Fibroblast of mammary gland (primary cell): ENCODE results near the gene PISD.

Experiments
- DNase-seq: peaks from one replicate; pipeline ENCODE4 v3.0.0-alpha.2; 2010; ENCODE audit warnings: low read depth
- H3K4me3 ChIP-seq: 2 replicates; pipeline ENCODE4 v1.5.1; 2011; ENCODE audit warnings: low read depth, mild to moderate bottlenecking, low read length, moderate library complexity; ENCODE audit not compliant: control insufficient read depth
- TF ChIP-seq, protein P1 (sequence below): conservative IDR thresholded peaks from 2 replicates; pipeline ENCODE4 v1.5.1; 2011; ENCODE audit warnings: low read depth, low read length, inconsistent platforms; ENCODE audit not compliant: control insufficient read depth, insufficient read depth

Gene PISD

GRCh38 chr22:31618057-31618456 lies 44.0 kb downstream of the PISD start:
- DNase-seq = no peak
- TF ChIP-seq, protein P1, sequence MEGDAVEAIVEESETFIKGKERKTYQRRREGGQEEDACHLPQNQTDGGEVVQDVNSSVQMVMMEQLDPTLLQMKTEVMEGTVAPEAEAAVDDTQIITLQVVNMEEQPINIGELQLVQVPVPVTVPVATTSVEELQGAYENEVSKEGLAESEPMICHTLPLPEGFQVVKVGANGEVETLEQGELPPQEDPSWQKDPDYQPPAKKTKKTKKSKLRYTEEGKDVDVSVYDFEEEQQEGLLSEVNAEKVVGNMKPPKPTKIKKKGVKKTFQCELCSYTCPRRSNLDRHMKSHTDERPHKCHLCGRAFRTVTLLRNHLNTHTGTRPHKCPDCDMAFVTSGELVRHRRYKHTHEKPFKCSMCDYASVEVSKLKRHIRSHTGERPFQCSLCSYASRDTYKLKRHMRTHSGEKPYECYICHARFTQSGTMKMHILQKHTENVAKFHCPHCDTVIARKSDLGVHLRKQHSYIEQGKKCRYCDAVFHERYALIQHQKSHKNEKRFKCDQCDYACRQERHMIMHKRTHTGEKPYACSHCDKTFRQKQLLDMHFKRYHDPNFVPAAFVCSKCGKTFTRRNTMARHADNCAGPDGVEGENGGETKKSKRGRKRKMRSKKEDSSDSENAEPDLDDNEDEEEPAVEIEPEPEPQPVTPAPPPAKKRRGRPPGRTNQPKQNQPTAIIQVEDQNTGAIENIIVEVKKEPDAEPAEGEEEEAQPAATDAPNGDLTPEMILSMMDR = no peak
- no peak overlapping the region for H3K4me3 ChIP-seq

DNA sequence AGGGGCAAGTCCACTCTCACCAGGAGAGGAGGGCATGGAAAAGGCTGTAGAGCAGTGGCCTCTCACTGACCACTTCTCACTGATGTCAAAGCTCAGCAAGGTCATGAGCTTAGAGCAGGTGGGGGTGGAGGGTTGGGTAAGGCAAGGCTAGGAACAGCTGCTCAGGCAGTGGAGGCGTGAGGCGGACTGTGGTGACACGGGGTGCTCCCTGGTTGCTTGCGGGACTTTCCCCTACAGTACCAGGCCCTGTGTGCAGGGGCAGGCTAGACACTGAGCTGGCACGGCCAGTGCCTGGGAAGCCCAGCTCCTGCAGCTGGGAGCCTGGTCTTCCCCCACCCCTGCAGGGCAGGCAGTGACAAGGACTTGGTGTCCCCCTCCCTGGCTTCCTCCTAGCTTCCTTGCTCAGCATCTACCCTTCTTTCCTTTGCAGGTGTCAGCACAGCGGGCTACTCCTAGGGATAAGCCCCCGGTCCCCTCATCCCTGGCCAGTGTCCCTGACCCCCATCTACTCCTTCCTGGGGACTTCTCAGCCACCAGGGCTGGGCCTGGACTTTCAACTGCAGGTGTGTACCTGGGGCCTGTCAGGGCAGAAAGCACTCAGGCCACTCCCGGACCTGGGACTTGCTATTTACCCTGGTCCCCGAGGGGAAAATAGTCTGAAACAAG lies 45.6 kb downstream of the PISD start:
- TF ChIP-seq, protein P1 = no peak
- no peak overlapping the region for H3K4me3 ChIP-seq
- no peak for DNase-seq

DNA sequence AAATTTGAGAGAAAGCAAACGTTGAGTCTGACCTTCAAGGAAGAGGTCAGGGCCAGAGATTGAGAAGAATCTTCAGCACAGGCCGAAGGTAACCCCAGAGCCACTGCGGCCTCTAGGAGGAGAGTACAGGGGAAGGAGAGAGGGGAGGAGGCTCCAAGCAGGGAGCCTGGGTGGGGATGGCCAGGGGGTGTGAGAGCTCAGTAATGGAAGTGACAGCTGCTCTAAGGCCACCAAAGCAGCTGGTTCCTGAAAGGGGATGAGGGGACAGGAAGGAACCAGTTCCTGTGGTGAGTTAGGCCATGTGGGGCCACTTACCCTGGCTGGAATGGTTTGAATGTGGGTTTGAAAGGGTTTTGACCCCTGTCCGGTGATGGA lies 46.1 kb downstream of the PISD start:
- no peak overlapping the region for H3K4me3 ChIP-seq
- DNase-seq = no peak
- TF ChIP-seq, protein P1 = no peak

DNA sequence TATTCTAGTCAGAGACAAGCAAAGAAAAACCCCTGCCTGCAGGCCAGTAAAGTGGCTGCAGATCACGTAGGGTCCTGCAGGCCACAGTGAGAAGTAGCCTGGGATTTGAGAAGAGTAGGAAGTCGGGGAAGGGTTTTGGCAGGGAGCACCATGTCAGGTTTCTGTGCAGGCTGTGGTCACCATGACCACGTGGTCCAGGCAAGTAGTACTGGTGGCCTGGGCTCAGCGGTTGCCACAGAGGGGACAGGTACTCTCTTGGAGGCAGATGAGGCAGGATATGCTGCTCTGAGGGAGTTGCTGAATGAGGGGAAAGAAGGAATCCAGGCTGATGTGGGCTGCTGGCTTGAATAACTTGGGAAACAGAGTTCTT lies 46.5 kb downstream of the PISD start:
- no peak for DNase-seq
- H3K4me3 ChIP-seq = no peak overlapping the region
- TF ChIP-seq, protein P1 = no peak

GRCh38 chr22:31614781-31615490 lies 47.1 kb downstream of the PISD start:
- TF ChIP-seq, protein P1 = no peak
- DNase-seq = no peak
- no peak overlapping the region for H3K4me3 ChIP-seq

DNA sequence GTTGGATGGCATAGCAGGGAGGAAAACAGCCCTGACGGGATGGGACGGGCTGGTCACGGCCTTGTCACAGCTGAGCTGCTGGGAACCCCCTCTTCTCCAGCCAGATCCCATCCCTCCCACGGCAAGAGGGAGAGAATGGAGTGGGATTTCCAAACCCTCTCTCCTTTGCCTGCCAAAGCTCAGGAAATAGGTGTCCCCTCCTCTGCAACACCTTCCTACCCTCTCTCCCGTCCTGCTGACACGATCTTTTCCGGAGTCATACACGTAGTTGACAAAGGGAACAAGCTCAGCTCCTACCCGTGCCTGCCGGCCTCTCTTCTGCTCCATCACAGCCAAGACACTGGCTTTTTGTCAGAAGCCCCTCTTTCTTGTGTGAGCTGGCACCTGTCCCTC lies 48.1 kb downstream of the PISD start:
- no peak overlapping the region for H3K4me3 ChIP-seq
- TF ChIP-seq, protein P1 = no peak
- DNase-seq = no peak
